Measurements from ENCODE around the gene HOXC9. TPM values are rescaled to one million over a fixed set of nuclear protein-coding genes. Genes with fewer than 3 reads are reported as not detected.

The HOXC9 gene
- total RNA-seq, 1 experiment from 2014 or later = 11.3 TPM

- Histone ChIP-seq H3K9ac (ENCODE audit: low read length) (no peak overlapping the region), H3K27me3 (ENCODE audit: insufficient read depth, low read length) (no peaks in the 10 kb centered on the region), H3K79me2 (ENCODE audit: insufficient read depth, low read length) (no peaks in the 10 kb centered on the region), H3K4me2 (ENCODE audit: low read length) (no peak overlapping the region), H3K9me3 (ENCODE audit: control insufficient read depth in 1 of 2, insufficient read depth in 1 of 2, low read depth in 1 of 2, low read length in 2 of 2) (no peaks in the 10 kb centered on the region), H3K4me3 (replicated peaks in 1 of 2; ENCODE audit: low read depth in 1 of 2, low read length in 2 of 2) (no peak overlapping the region), H2AFZ (ENCODE audit: low read depth, low read length, poor library complexity, severe bottlenecking) (no peak overlapping the region), H3K9me2 (ENCODE audit: insufficient read depth) (no peaks in the 10 kb centered on the region), H3K4me1 (ENCODE audit: control insufficient read depth in 1 of 2, insufficient read depth in 2 of 2, low read length in 2 of 2) (peaks cover 0 to 6% of the 10 kb centered on the region in 2 experiments; a peak in 2 of 4 replicates), H4K20me1 (ENCODE audit: insufficient read depth) (no peaks in the 10 kb centered on the region), H3K27ac (ENCODE audit: low read depth, low read length) (no peak overlapping the region), H3K36me3 (ENCODE audit: control insufficient read depth in 1 of 2, insufficient read depth in 2 of 2, low read length in 2 of 2) (no peaks in the 10 kb centered on the region)
- intact Hi-C loops (cut with micrococcal nuclease) = no loop called here
- no TSS peak for BruUV-seq (replicated peaks)
- DNase-seq (ENCODE audit: low read depth, low spot score) (no peak), ATAC-seq (no peak)
- TF ChIP-seq YY1 (IDR thresholded peaks at IDR 0.05; ENCODE audit: extremely low read depth, insufficient replicate concordance, low read depth, low read length) (no peak), ELF1 (IDR thresholded peaks at IDR 0.05; ENCODE audit: borderline replicate concordance, low read depth) (no peak)
- CTCF ChIA-PET = no interaction called here
- POLR2A ChIA-PET = no interaction called here
- RAD21 ChIA-PET (ENCODE audit: low non-redundant PET in 1 of 2, low total read pairs in 2 of 2, uncharacterized antibody in 2 of 2, unreplicated experiment in 2 of 2) = no interaction called here
Observed at GRCh38 chr12:53980802-53981496, 19.0 kb upstream of the HOXC9 start.

- no peaks in the 10 kb centered on the region for H3K79me2 ChIP-seq (ENCODE audit: insufficient read depth, low read length)
- H2AFZ ChIP-seq (ENCODE audit: low read depth, low read length, poor library complexity, severe bottlenecking) = no peak overlapping the region
- H3K27ac ChIP-seq (ENCODE audit: low read depth, low read length) = no peak overlapping the region
- no peaks in the 10 kb centered on the region for H3K27me3 ChIP-seq (ENCODE audit: insufficient read depth, low read length)
- ChIA-PET RAD21 (ENCODE audit: low non-redundant PET in 1 of 2, low total read pairs in 2 of 2, uncharacterized antibody in 2 of 2, unreplicated experiment in 2 of 2) (no interaction called here), CTCF (no interaction called here), POLR2A (no interaction called here)
- no peaks in the 10 kb centered on the region for H3K9me3 ChIP-seq (ENCODE audit: control insufficient read depth in 1 of 2, insufficient read depth in 1 of 2, low read depth in 1 of 2, low read length in 2 of 2)
- no peaks in the 10 kb centered on the region for H3K9me2 ChIP-seq (ENCODE audit: insufficient read depth)
- intact Hi-C loops (cut with micrococcal nuclease) = no loop called here
- ATAC-seq (no peak), DNase-seq (ENCODE audit: low read depth, low spot score) (no peak)
- H3K4me3 ChIP-seq (replicated peaks in 1 of 2; ENCODE audit: low read depth in 1 of 2, low read length in 2 of 2) = no peak overlapping the region
- no TSS peak for BruUV-seq (replicated peaks)
- no peak for TF ChIP-seq EZH2 (IDR thresholded peaks at IDR 0.05)
- TF ChIP-seq JUND (IDR thresholded peaks at IDR 0.05) = no peak
- no peak for TF ChIP-seq CBX3 (IDR thresholded peaks at IDR 0.05; ENCODE audit: low read depth)
- no peak for TF ChIP-seq SRF (IDR thresholded peaks at IDR 0.05; ENCODE audit: low read depth)
- TF ChIP-seq ATF3 (IDR thresholded peaks at IDR 0.05) = no peak
- no peak for TF ChIP-seq YY1 (IDR thresholded peaks at IDR 0.05; ENCODE audit: extremely low read depth, insufficient replicate concordance, low read depth, low read length)
- H3K4me1 ChIP-seq (ENCODE audit: control insufficient read depth in 1 of 2, insufficient read depth in 2 of 2, low read length in 2 of 2) = peaks cover 0 to 6% of the 10 kb centered on the region in 2 experiments; a peak in 2 of 4 replicates
- H3K36me3 ChIP-seq (ENCODE audit: control insufficient read depth in 1 of 2, insufficient read depth in 2 of 2, low read length in 2 of 2) = no peaks in the 10 kb centered on the region
- H3K9ac ChIP-seq (ENCODE audit: low read length) = no peak overlapping the region
- H4K20me1 ChIP-seq (ENCODE audit: insufficient read depth) = no peaks in the 10 kb centered on the region
- no peak overlapping the region for H3K4me2 ChIP-seq (ENCODE audit: low read length)
Observed at GRCh38 chr12:53981634-53982565, 18.1 kb upstream of the HOXC9 start.

All from HCT116 (cell line).